ENCODE data around the gene DDX23.

- TF ChIP-seq CTCF (IDR thresholded peaks at IDR 0.05), result no peak
- TF ChIP-seq POLR2A (IDR thresholded peaks at IDR 0.05), result no peak
Measured at GRCh38 chr12:48796976-48797375, 55.0 kb downstream of the DDX23 start.
